ENCODE data around the gene B3GALT5. TPM values are rescaled to one million over a fixed set of nuclear protein-coding genes. Genes with fewer than 3 reads are reported as not detected.

Gene B3GALT5
- total RNA-seq, 6 experiments from 2014 or later: 0.36 to 0.84 (median 0.68) TPM

DNA sequence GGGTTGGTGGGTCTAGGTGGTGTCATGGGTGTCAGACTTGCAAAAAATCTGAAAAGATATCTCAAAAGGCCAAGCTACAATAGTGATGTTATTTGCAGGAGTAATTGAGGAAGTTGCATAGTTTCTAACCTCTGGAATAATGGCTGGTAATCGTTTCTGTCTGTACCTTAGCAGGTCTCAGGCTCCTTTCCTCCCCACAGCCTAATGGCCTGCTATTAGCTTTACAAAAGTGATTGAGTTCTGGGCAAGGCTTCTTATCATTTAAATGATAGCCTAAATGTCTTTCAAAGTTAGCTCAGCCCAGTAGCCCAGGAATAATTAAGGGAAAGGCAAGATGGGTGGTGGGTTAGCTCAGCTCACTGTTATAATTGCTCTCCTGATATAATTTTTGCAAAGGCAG, 94.6 kb downstream of the B3GALT5 start:
- Mint-ChIP-seq H3K27ac (no peak overlapping the region), H3K4me3 (no peak overlapping the region), H3K27me3 (ENCODE audit: insufficient read depth) (peaks cover 38% of the 10 kb centered on the region), H3K4me1 (ENCODE audit: low read depth) (no peaks in the 10 kb centered on the region), H3K36me3 (ENCODE audit: low read depth) (no peaks in the 10 kb centered on the region; the same call in 1 of the 2 replicates), H3K9me3 (peaks cover 9% of the 10 kb centered on the region; the same call in 1 of the 2 replicates)
- TF ChIP-seq, protein P1, sequence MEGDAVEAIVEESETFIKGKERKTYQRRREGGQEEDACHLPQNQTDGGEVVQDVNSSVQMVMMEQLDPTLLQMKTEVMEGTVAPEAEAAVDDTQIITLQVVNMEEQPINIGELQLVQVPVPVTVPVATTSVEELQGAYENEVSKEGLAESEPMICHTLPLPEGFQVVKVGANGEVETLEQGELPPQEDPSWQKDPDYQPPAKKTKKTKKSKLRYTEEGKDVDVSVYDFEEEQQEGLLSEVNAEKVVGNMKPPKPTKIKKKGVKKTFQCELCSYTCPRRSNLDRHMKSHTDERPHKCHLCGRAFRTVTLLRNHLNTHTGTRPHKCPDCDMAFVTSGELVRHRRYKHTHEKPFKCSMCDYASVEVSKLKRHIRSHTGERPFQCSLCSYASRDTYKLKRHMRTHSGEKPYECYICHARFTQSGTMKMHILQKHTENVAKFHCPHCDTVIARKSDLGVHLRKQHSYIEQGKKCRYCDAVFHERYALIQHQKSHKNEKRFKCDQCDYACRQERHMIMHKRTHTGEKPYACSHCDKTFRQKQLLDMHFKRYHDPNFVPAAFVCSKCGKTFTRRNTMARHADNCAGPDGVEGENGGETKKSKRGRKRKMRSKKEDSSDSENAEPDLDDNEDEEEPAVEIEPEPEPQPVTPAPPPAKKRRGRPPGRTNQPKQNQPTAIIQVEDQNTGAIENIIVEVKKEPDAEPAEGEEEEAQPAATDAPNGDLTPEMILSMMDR (IDR thresholded peaks at IDR 0.05): no peak
- DNase-seq: no peak

DNA sequence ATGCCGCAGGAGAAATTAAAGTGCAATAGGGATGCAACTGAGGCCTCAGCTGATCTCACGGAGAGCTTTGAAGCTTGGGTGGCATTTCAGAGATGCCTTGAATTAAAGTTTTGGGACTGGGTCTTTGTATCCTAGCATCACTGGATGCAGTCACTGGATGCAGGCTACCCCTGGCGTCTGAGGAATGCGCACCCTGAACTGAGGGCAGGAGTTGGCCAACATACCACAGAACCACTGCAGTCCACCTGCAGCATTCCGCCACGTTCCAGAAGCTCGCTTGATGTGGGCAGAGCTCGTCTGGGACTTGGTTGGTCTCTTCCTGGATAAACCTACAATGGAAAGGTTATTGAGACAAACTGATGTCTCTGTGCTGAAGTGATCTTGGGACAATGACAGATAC, 98.1 kb downstream of the B3GALT5 start:
- Mint-ChIP-seq H3K4me1 (ENCODE audit: low read depth) (no peaks in the 10 kb centered on the region), H3K27me3 (ENCODE audit: insufficient read depth) (peaks cover 46% of the 10 kb centered on the region)

DNA sequence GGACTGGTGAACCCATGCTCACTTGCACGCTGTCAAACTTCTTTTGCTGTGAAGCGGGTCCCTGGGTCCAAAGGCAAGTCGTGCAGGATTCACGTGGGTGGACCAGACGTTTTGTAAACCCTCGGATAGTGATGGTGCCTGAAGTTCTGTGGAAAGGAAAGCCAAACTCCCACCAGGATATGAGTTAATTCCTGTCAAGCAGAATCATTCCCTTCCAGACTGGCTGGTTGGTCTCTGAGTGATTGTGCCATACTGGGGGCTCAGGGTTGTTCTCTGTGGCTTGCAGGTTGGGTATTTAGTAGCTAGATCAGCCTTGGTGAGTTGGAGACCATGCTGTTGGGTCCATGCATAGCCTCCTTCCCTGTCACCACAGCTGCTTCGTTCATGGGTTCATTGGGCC, 99.5 kb downstream of the B3GALT5 start:
- Mint-ChIP-seq H3K9me3 (no peaks in the 10 kb centered on the region), H3K4me3 (no peak overlapping the region), H3K4me1 (ENCODE audit: low read depth) (no peaks in the 10 kb centered on the region), H3K27me3 (ENCODE audit: insufficient read depth) (peaks cover 46% of the 10 kb centered on the region), H3K36me3 (ENCODE audit: low read depth) (no peaks in the 10 kb centered on the region), H3K27ac (no peak overlapping the region)
- no peak for DNase-seq
- TF ChIP-seq, protein P1 (IDR thresholded peaks at IDR 0.05): no peak

More for the DNA sequence above, 98.1 kb downstream of the B3GALT5 start:
- Mint-ChIP-seq H3K9me3 (no peaks in the 10 kb centered on the region), H3K27ac (no peak overlapping the region), H3K36me3 (ENCODE audit: low read depth) (no peaks in the 10 kb centered on the region), H3K4me3 (no peak overlapping the region)
- DNase-seq: no peak
- TF ChIP-seq, protein P1 (IDR thresholded peaks at IDR 0.05): no peak

DNA sequence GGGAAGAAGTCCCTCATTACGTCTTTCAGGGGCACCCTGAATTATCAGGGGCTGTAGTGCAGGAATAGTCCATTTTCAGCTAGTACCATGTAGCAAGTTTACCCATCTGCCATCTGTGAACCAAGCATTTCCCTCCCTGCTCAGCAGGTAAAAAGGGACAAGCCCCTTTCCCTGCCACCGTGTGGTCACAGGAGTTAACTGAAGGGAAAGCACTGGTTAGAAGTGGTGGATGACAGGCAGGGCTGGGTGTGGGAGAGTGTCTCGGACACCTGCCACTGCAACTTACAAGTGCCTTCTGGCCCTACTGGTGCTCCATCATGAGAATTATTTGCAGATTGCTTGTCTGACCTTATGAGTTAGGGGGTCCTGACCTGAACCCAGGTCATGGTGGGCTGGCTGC, 100.2 kb downstream of the B3GALT5 start:
- Mint-ChIP-seq H3K27ac (no peak overlapping the region), H3K27me3 (ENCODE audit: insufficient read depth) (peaks cover 42% of the 10 kb centered on the region), H3K36me3 (ENCODE audit: low read depth) (no peaks in the 10 kb centered on the region), H3K9me3 (no peaks in the 10 kb centered on the region), H3K4me1 (ENCODE audit: low read depth) (no peaks in the 10 kb centered on the region), H3K4me3 (no peak overlapping the region)
- DNase-seq: no peak
- TF ChIP-seq, protein P1 (IDR thresholded peaks at IDR 0.05): peak; percentile 33

DNA sequence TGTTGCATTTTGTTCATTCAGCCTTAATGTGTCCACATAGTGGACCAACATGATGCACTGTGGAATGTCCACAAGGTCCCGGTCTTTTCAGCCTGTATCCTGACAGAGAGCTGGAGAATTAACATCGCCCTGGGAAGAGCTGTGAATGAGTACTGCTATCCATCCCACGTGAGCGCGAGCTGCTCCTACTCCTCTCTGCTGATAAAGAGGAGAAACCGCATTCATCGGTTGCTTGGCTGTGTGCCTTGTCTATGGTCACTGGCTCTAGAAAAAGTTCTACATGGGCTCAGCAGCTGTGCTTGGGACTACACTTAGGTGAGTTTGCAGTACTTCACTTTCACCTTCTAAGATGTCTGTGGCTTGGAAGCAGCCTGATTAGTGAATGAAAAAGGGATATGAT, 101.2 kb downstream of the B3GALT5 start:
- DNase-seq: no peak
- H3K9me3 Mint-ChIP-seq: no peaks in the 10 kb centered on the region
- no peaks in the 10 kb centered on the region for H3K4me1 Mint-ChIP-seq (ENCODE audit: low read depth)
- no peak overlapping the region for H3K27ac Mint-ChIP-seq
- H3K4me3 Mint-ChIP-seq: no peak overlapping the region
- H3K36me3 Mint-ChIP-seq (ENCODE audit: low read depth): no peaks in the 10 kb centered on the region
- TF ChIP-seq, protein P1 (IDR thresholded peaks at IDR 0.05): no peak
- H3K27me3 Mint-ChIP-seq (ENCODE audit: insufficient read depth): peaks cover 40% of the 10 kb centered on the region

DNA sequence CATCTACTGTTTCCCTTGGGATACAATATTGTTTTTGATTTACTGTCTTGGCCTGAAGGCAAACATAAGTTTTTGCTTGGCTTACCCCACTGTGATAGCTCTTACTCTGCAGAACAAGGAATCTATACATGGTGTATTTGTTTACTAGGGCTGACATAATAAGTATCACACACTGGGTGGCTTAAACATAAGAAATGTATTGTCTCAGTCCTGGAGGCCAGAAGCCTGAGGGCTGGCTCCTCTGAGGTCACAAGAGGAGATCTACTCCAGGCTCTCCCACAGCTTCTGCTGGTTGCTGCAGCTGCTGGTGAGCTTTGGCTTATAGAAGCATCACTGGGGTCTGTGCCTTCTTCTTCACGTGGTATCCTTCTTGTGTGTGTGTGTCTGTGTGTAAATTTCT, 101.6 kb downstream of the B3GALT5 start:
- no peaks in the 10 kb centered on the region for H3K4me1 Mint-ChIP-seq (ENCODE audit: low read depth)
- no peak for DNase-seq
- no peak overlapping the region for H3K27ac Mint-ChIP-seq
- peaks cover 35% of the 10 kb centered on the region for H3K27me3 Mint-ChIP-seq (ENCODE audit: insufficient read depth)
- TF ChIP-seq, protein P1 (IDR thresholded peaks at IDR 0.05): no peak
- no peaks in the 10 kb centered on the region for H3K36me3 Mint-ChIP-seq (ENCODE audit: low read depth)
- no peak overlapping the region for H3K4me3 Mint-ChIP-seq
- no peaks in the 10 kb centered on the region for H3K9me3 Mint-ChIP-seq
